HG02943 (cell line): Measurements from ENCODE around the gene CUX1.
"Not testable (repeated sequence)": the region's sequence is repeated elsewhere in the genome, so short reads cannot be mapped to it uniquely, and the experiment has no call there.

Source experiments
- ATAC-seq: cut with Tn5 transposase; IDR thresholded peaks from one replicate; pipeline ENCODE4 v1.9.1; 2021; ENCODE audit warnings: mild to moderate bottlenecking, low read depth, moderate library complexity; ENCODE audit not compliant: unreplicated experiment

CUX1 gene

GRCh38 chr7:102152672-102153598 is 335.5 kb downstream of the CUX1 start:
- ATAC-seq: no peak

GRCh38 chr7:102153599-102153946 is 336.1 kb downstream of the CUX1 start:
- ATAC-seq: no peak

- ATAC-seq: no peak
Measured at GRCh38 chr7:102154425-102154824, 337.0 kb downstream of the CUX1 start.

GRCh38 chr7:102155821-102156441 is 338.5 kb downstream of the CUX1 start:
- no peak for ATAC-seq

GRCh38 chr7:102156867-102157266 is 339.4 kb downstream of the CUX1 start:
- ATAC-seq: no peak

GRCh38 chr7:102165136-102165535 is 347.7 kb downstream of the CUX1 start:
- ATAC-seq: no peak

- ATAC-seq: no peak
Measured at GRCh38 chr7:102167254-102167653, 349.8 kb downstream of the CUX1 start.

GRCh38 chr7:102169651-102170392 is 352.4 kb downstream of the CUX1 start:
- ATAC-seq: no peak

- ATAC-seq: no peak
Measured at GRCh38 chr7:102170393-102170970, 353.1 kb downstream of the CUX1 start.

GRCh38 chr7:102173669-102174068 is 356.2 kb downstream of the CUX1 start:
- ATAC-seq: no peak

- ATAC-seq: no peak
Measured at GRCh38 chr7:102175423-102176170, 358.2 kb downstream of the CUX1 start.

GRCh38 chr7:102178410-102178809 is 361.0 kb downstream of the CUX1 start:
- ATAC-seq: no peak

- no peak for ATAC-seq
Measured at GRCh38 chr7:102180727-102181126, 363.3 kb downstream of the CUX1 start.

- ATAC-seq: no peak
Measured at GRCh38 chr7:102181517-102181916, 364.1 kb downstream of the CUX1 start.

GRCh38 chr7:102182016-102182415 is 364.6 kb downstream of the CUX1 start:
- ATAC-seq: no peak

GRCh38 chr7:102183848-102184247 is 366.4 kb downstream of the CUX1 start:
- not testable (repeated sequence) for ATAC-seq

- ATAC-seq: no peak
Measured at GRCh38 chr7:102184303-102184702, 366.9 kb downstream of the CUX1 start.

GRCh38 chr7:102185796-102186195 is 368.4 kb downstream of the CUX1 start:
- no peak for ATAC-seq

GRCh38 chr7:102186306-102186705 is 368.9 kb downstream of the CUX1 start:
- ATAC-seq: no peak

GRCh38 chr7:102188746-102189145 is 371.3 kb downstream of the CUX1 start:
- no peak for ATAC-seq
